H1 (cell line): ENCODE results near the gene MFSD6L. TPM values are rescaled to one million over a fixed set of nuclear protein-coding genes. Genes with fewer than 3 reads are reported as not detected.

Source experiments
- CTCF ChIA-PET: fragments of 300-600 bp; sonication (Branson Sonifier 250); formaldehyde crosslinking; loops from one replicate; lab custom pipeline; 2021; ENCODE audit not compliant: partially characterized antibody; lab: Charles Lee
- POLR2A ChIA-PET: fragments of 300-600 bp; sonication (Branson Sonifier 250); formaldehyde crosslinking; loops from one replicate; lab custom pipeline; 2021; ENCODE audit warnings: inconsistent platforms; ENCODE audit not compliant: partially characterized antibody; lab: Charles Lee
- DNase-seq, 2 experiments: peaks; one replicate each; pipeline versions ENCODE4 v3.0.0 to v3.0.0-alpha.2; 2010 to 2022; ENCODE audit warnings: low spot score in 2 of 2, low read depth in 1 of 2, mixed read lengths in 1 of 2
- FAIRE-seq: peaks from 2 replicates; lab custom pipeline; 2011; peaks lifted over from hg19 to GRCh38; lab: Jason Lieb, UNC
- H2AFZ ChIP-seq: 2 replicates; pipeline ENCODE4 v1.8.1; 2012; ENCODE audit warnings: low read length, inconsistent platforms
- H2AK5ac ChIP-seq: 2 replicates; pipeline ENCODE4 v1.6.1; 2013; ENCODE audit warnings: low read depth, low read length
- H2BK120ac ChIP-seq: replicated peaks from 2 replicates; pipeline ENCODE3; 2013; ENCODE audit warnings: low read depth, low read length, inconsistent platforms
- H2BK12ac ChIP-seq: 2 replicates; pipeline ENCODE4 v1.6.1; 2013; ENCODE audit warnings: low read depth, low read length
- H2BK15ac ChIP-seq: 2 replicates; pipeline ENCODE4 v1.6.1; 2013; ENCODE audit warnings: low read length
- H2BK20ac ChIP-seq: 2 replicates; pipeline ENCODE4 v1.6.1; 2013; ENCODE audit warnings: low read length
- H2BK5ac ChIP-seq: 2 replicates; pipeline ENCODE4 v1.6.1; 2013; ENCODE audit warnings: low read depth, low read length
- H3K14ac ChIP-seq: 2 replicates; pipeline ENCODE4 v1.6.1; 2013; ENCODE audit warnings: inconsistent platforms; ENCODE audit not compliant: insufficient read length
- H3K18ac ChIP-seq: 2 replicates; pipeline ENCODE4 v1.6.1; 2013; ENCODE audit warnings: low read length; ENCODE audit errors: extremely low read depth
- H3K23ac ChIP-seq: 2 replicates; pipeline ENCODE4 v1.6.1; 2013; ENCODE audit warnings: inconsistent platforms; ENCODE audit not compliant: insufficient read length
- H3K23me2 ChIP-seq: 2 replicates; pipeline ENCODE4 v1.6.1; 2013; ENCODE audit warnings: low read depth, low read length
- H3K27ac ChIP-seq: 2 replicates; pipeline ENCODE4 v1.6.1; 2011; ENCODE audit warnings: low read depth, low read length, inconsistent platforms
- H3K27me3 ChIP-seq, 4 experiments: replicated peaks in 1 of 4; 1 replicate in 1 of 4; 2 replicates in 3 of 4; pipeline versions ENCODE4 v1.6.1 to v1.8.1; 2011 to 2013; ENCODE audit warnings: low read length in 3 of 4, mild to moderate bottlenecking in 3 of 4, inconsistent platforms in 2 of 4, mixed read lengths in 2 of 4, moderate library complexity in 1 of 4; ENCODE audit not compliant: control insufficient read depth in 3 of 4, insufficient read depth in 3 of 4; ENCODE audit errors: extremely low read depth in 1 of 4
- H3K36me3 ChIP-seq, 4 experiments: 2 replicates each; pipeline versions ENCODE4 v1.6.1 to v1.8.1; 2011 to 2013; ENCODE audit warnings: mild to moderate bottlenecking in 4 of 4, low read length in 3 of 4, moderate library complexity in 2 of 4, control low read depth in 1 of 4, inconsistent platforms in 1 of 4; ENCODE audit not compliant: insufficient read depth in 4 of 4, control insufficient read depth in 2 of 4
- H3K4ac ChIP-seq: replicated peaks from 2 replicates; pipeline ENCODE3; 2013; ENCODE audit warnings: low read length, low read depth, mixed read lengths, inconsistent platforms; ENCODE audit not compliant: insufficient read length
- H3K4me1 ChIP-seq, 4 experiments: replicated peaks in 1 of 4; 1 replicate in 1 of 4; 2 replicates in 3 of 4; pipeline versions ENCODE4 v1.6.1 to v1.8.1; 2011 to 2013; ENCODE audit warnings: low read length in 3 of 4, inconsistent platforms in 2 of 4, mixed read lengths in 1 of 4; ENCODE audit not compliant: insufficient read depth in 4 of 4, control insufficient read depth in 3 of 4
- H3K4me2 ChIP-seq, 2 experiments: 2 replicates each; pipeline versions ENCODE4 v1.6.1 to v1.8.1; 2011 to 2013; ENCODE audit warnings: low read depth in 2 of 2, low read length in 2 of 2, control low read depth in 1 of 2, inconsistent platforms in 1 of 2, mild to moderate bottlenecking in 1 of 2; ENCODE audit not compliant: insufficient read depth in 1 of 2
- H3K4me3 ChIP-seq, 4 experiments: fragments of 200-600, 300-600 bp in 1 of 4; sonication (generic), shearing (Covaris generic), sonication (Bioruptor Twin) in 1 of 4; 2 replicates each; pipeline versions ENCODE4 v1.5.1 to v1.8.1; 2011 to 2016; ENCODE audit warnings: low read length in 4 of 4, low read depth in 3 of 4, control low read depth in 2 of 4, inconsistent platforms in 2 of 4, mild to moderate bottlenecking in 2 of 4, mixed read lengths in 1 of 4, moderate library complexity in 1 of 4; ENCODE audit not compliant: insufficient read depth in 2 of 4; ENCODE audit errors: extremely low read depth in 1 of 4
- H3K56ac ChIP-seq: replicated peaks from 2 replicates; pipeline ENCODE3; 2013; ENCODE audit warnings: low read depth, mild to moderate bottlenecking, mixed read lengths, low read length, inconsistent platforms; ENCODE audit not compliant: insufficient read length
- H3K79me1 ChIP-seq: 2 replicates; pipeline ENCODE4 v1.6.1; 2013; ENCODE audit warnings: low read depth, low read length, control low read depth
- H3K79me2 ChIP-seq, 2 experiments: 2 replicates each; pipeline versions ENCODE4 v1.6.1 to v1.8.1; 2012 to 2013; ENCODE audit warnings: low read length in 2 of 2, mild to moderate bottlenecking in 2 of 2, inconsistent platforms in 1 of 2; ENCODE audit not compliant: insufficient read depth in 2 of 2, control insufficient read depth in 1 of 2
- H3K9ac ChIP-seq, 4 experiments: replicated peaks in 1 of 4; 1 replicate in 1 of 4; 2 replicates in 3 of 4; pipeline versions ENCODE4 v1.6.1 to v1.8.1; 2011 to 2013; ENCODE audit warnings: low read depth in 3 of 4, low read length in 3 of 4, control low read depth in 2 of 4, mild to moderate bottlenecking in 2 of 4, moderate library complexity in 2 of 4, inconsistent platforms in 1 of 4; ENCODE audit errors: extremely low read depth in 1 of 4
- H3K9me3 ChIP-seq, 2 experiments: 2 replicates each; pipeline versions ENCODE4 v1.6.1 to v1.8.1; 2012 to 2013; ENCODE audit warnings: mild to moderate bottlenecking in 2 of 2, moderate library complexity in 2 of 2, control low read depth in 1 of 2, inconsistent platforms in 1 of 2, low read depth in 1 of 2, low read length in 1 of 2, mixed read lengths in 1 of 2; ENCODE audit not compliant: insufficient read depth in 2 of 2
- H4K20me1 ChIP-seq, 2 experiments: replicated peaks in 1 of 2; 2 replicates each; pipeline versions ENCODE3 to v1.8.1; 2011 to 2013; ENCODE audit warnings: inconsistent platforms in 2 of 2, low read length in 2 of 2, mild to moderate bottlenecking in 1 of 2; ENCODE audit not compliant: insufficient read depth in 2 of 2, control insufficient read depth in 1 of 2
- H4K5ac ChIP-seq: 2 replicates; pipeline ENCODE4 v1.6.1; 2013; ENCODE audit warnings: low read length, low read depth, mixed read lengths, inconsistent platforms; ENCODE audit not compliant: insufficient read length
- H4K8ac ChIP-seq: 2 replicates; pipeline ENCODE4 v1.8.0; 2013; ENCODE audit warnings: mild to moderate bottlenecking, moderate library complexity, low read length, inconsistent platforms; ENCODE audit not compliant: insufficient read depth; ENCODE audit errors: extremely low read depth
- H4K91ac ChIP-seq: replicated peaks from 2 replicates; pipeline ENCODE3; 2013; ENCODE audit warnings: low read length, mixed read lengths, inconsistent platforms; ENCODE audit not compliant: insufficient read length
- BACH1 ChIP-seq: IDR thresholded peaks from 2 replicates; pipeline ENCODE4 v1.6.1; 2012; ENCODE audit warnings: low read length, improper control_type of control experiment
- CHD2 ChIP-seq: IDR thresholded peaks from 2 replicates; pipeline ENCODE4 v1.6.1; 2012; ENCODE audit warnings: low read length, improper control_type of control experiment
- EP300 ChIP-seq, 2 experiments: IDR thresholded peaks; 1 replicate in 1 of 2; 2 replicates in 1 of 2; pipeline ENCODE4 v1.6.1; 2011 to 2012; ENCODE audit warnings: low read depth in 2 of 2, low read length in 2 of 2, mild to moderate bottlenecking in 2 of 2, borderline replicate concordance in 1 of 2, inconsistent platforms in 1 of 2, moderate library complexity in 1 of 2
- EZH2 ChIP-seq: fragments of 200-600 bp; sonication (generic); IDR thresholded peaks from 2 replicates; pipeline ENCODE4 v1.7.1; 2012; ENCODE audit warnings: low read depth, mild to moderate bottlenecking, moderate library complexity, low read length, inconsistent platforms; ENCODE audit not compliant: severe bottlenecking
- JUN ChIP-seq: IDR thresholded peaks from 2 replicates; pipeline ENCODE4 v1.6.1; 2011; ENCODE audit warnings: low read depth, mild to moderate bottlenecking, improper control_type of control experiment, low read length
- KDM1A ChIP-seq: fragments of 200-600, 300-600 bp; sonication (generic); IDR thresholded peaks from 2 replicates; pipeline ENCODE4 v1.7.1; 2016; ENCODE audit warnings: mild to moderate bottlenecking, low read length, borderline replicate concordance
- RAD21 ChIP-seq, 2 experiments: IDR thresholded peaks in 1 of 2; conservative IDR thresholded peaks in 1 of 2; 2 replicates each; pipeline ENCODE4 v1.6.1; 2011; ENCODE audit warnings: low read depth in 2 of 2, low read length in 2 of 2, improper control_type of control experiment in 1 of 2, inconsistent platforms in 1 of 2, mild to moderate bottlenecking in 1 of 2, moderate library complexity in 1 of 2
- SIN3A ChIP-seq, 2 experiments: IDR thresholded peaks in 1 of 2; conservative IDR thresholded peaks in 1 of 2; 2 replicates each; pipeline ENCODE4 v1.6.1; 2011 to 2012; ENCODE audit warnings: low read length in 2 of 2, improper control_type of control experiment in 1 of 2, low read depth in 1 of 2, mild to moderate bottlenecking in 1 of 2
- TEAD4 ChIP-seq: IDR thresholded peaks from 2 replicates; pipeline ENCODE4 v1.6.1; 2012; ENCODE audit warnings: low read depth, low read length, inconsistent platforms, mixed read lengths
- YY1 ChIP-seq: IDR thresholded peaks from 2 replicates; pipeline ENCODE4 v1.6.1; 2011; ENCODE audit warnings: low read depth, mild to moderate bottlenecking, low read length
- WGBS, 2 experiments: shearing (Covaris generic) in 1 of 2; methylation state at CpG; one replicate each; pipeline versions ENCODE4 v1.1.6 to v1.1.7; 2013 to 2015; ENCODE audit warnings: low lambda C conversion rate in 2 of 2, mixed read lengths in 2 of 2, inconsistent platforms in 1 of 2, low coverage in 1 of 2, missing lambda C conversion rate in 1 of 2; ENCODE audit not compliant: insufficient replicate concordance in 2 of 2, insufficient coverage in 1 of 2, insufficient read length in 1 of 2; ENCODE audit errors: extremely low coverage in 1 of 2, missing lambda C conversion rate in 1 of 2; 5-methylcytosine and 5-hydroxymethylcytosine counted together
- polyA plus RNA-seq, 7 experiments: library from polyadenylated mRNA; depleted of rRNA in 3 of 7; stranded (reverse) in 5 of 7; unstranded in 2 of 7; fragments of >200 nt in 5 of 7; fragments of 200-250 nt in 2 of 7; gene quantifications; 1 replicate in 5 of 7; 2 replicates in 1 of 7; 4 replicates in 1 of 7; pipeline versions ENCODE4 v1.2.1 to v1.2.3, GENCODE V29; 2011 to 2013; ENCODE audit warnings: missing spikeins in 2 of 7, mixed read lengths in 2 of 7
- total RNA-seq: library from RNA; stranded (reverse); fragmentation: NEBNext Ultra II Directional; extraction: Animal tissue kit (Norgen Biotek cat#: 25700); gene quantifications from 2 replicates; pipeline ENCODE4 v1.2.1, GENCODE V29; 2021

The MFSD6L gene
- total and polyA plus RNA-seq, 2 of the 8 experiments (the other 6 are each of a cell fraction or from before 2014, with no cell fraction given) = 2.6 to 2.7 TPM

DNA sequence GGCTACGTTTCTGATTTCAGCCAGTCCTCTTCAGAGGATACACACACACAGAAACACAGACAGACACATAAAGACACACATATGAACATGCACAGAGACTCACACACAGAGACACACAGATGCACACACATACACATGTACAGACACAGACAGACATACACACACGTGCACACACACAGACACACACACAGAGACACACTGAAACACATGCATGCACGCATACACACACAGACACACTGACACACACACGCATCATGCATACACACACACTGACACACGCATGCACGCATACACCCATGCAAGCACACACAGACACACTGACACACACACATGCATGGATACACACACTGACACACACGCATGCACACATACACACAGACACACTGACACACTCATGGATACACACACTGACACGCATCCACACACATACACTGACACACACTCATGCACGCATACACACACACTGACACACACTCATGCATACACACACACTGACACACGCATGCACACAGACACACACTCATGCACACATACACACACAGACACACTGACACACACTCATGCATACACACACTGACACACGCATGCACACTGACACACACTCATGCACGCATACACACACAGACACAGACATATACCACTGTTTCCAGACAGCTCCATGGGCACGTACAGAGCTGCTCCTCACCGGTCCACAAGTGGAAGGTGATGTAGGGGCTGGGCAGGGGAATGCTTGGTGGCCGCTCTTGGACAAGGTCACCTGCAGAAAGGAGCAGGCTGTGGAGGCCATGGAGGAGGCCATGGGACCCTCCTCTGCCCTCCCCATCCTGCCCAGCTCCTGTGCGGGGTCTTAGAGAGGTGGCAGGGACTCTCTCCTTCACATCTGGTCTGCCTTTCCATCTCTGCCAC, 30.1 kb upstream of the MFSD6L start:
- Histone ChIP-seq H3K79me2 (no peaks in the 10 kb centered on the region), H2BK20ac (peak overlapping the region; percentile 24; the same call in 1 of the 2 replicates), H3K18ac (no peak overlapping the region), H4K91ac (peak overlapping the region; percentile 41), H2BK120ac (no peak overlapping the region), H3K4ac (no peak overlapping the region), H3K4me2 (no peak overlapping the region), H3K27me3 (no peaks in the 10 kb centered on the region), H3K36me3 (no peaks in the 10 kb centered on the region), H3K9me3 (0 out of 4 replicates have a peak, but pooled peaks cover 0 to 4% of the 10 kb centered on the region in 2 experiments), H3K4me3 (no peak overlapping the region), H2AK5ac (peak overlapping the region; percentile 87), H3K23ac (no peak overlapping the region), H3K9ac (no peak overlapping the region), H3K14ac (no peak overlapping the region), H3K79me1 (0 out of 2 replicates have a peak, but pooled peaks cover 3% of the 10 kb centered on the region), H4K5ac (no peak overlapping the region), H3K4me1 (peaks cover 0 to 11% (median 0%) of the 10 kb centered on the region in 4 experiments; a peak in 4 of 7 replicates), H4K8ac (no peak overlapping the region), H2BK5ac (peak overlapping the region; percentile 40), H2AFZ (no peak overlapping the region), H4K20me1 (peaks cover 0 to 5% of the 10 kb centered on the region in 2 experiments), H3K56ac (no peak overlapping the region), H3K23me2 (peaks cover 9% of the 10 kb centered on the region), H2BK15ac (peak overlapping the region; percentile 65; the same call in 1 of the 2 replicates), H2BK12ac (peak overlapping the region; percentile 35; the same call in 1 of the 2 replicates), H3K27ac (no peak overlapping the region)
- 90% methylated on average over 16 of the region's 16 CpGs; no CpG with 5 or more reads in 1 of the 2 experiments for WGBS, 2 experiments
- no peak for FAIRE-seq
- POLR2A ChIA-PET = interaction anchor here (1.1 kb wide), 1 partner anchor 30 kb away, joined by 4 read pairs; the partner anchor contains the start of gene MFSD6L
- CTCF ChIA-PET = interaction anchor here (1.0 to 5.0 kb wide), 12 partner anchors 10 to 166 kb away, joined by 3 to 33 read pairs (median 14); partner anchors contain the start of gene MFSD6L
- DNase-seq = peak in 1 of 2 experiments; percentile 36
- TF ChIP-seq TEAD4 (no peak), EP300 (IDR thresholded peaks at IDR 0.05; ENCODE audit: borderline replicate concordance in 1 of 2, low read depth in 2 of 2, low read length in 2 of 2) (no peak), SIN3A (conservative IDR thresholded peaks at IDR 0.05 in 1 of 2, IDR thresholded peaks at IDR 0.05 in 1 of 2; ENCODE audit: low read depth in 1 of 2, low read length in 2 of 2) (no peak), RAD21 (IDR thresholded peaks at IDR 0.05 in 1 of 2, conservative IDR thresholded peaks at IDR 0.05 in 1 of 2; ENCODE audit: low read depth in 2 of 2, low read length in 2 of 2) (no peak), YY1 (no peak), JUN (no peak), CHD2 (no peak), BACH1 (no peak), EZH2 (no peak), KDM1A (no peak)
